ENCODE measurements around the gene PODNL1.
A peak's percentile ranks its signal among the peaks of the same experiment; 100 is the strongest.
"Not testable (repeated sequence)": the region's sequence is repeated elsewhere in the genome, so short reads cannot be mapped to it uniquely, and the experiment has no call there.

The PODNL1 gene

DNA sequence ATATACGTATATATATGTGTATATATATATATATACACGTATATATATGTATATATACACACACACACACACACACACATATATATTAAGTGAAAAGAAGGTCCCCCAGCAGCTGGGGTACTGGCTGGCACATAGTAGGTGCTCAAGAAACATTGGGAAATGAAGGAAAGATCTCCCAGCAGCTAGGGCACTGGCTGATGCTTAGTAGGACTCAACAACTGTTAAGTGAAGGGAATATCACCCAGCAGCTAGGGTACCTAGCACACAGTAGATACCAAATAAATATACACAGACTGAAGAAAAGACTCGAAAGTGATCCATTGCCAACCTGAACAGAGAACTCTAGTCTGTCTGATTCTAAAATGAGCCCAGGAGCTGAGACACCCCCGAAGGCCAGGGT, 12.2 kb downstream of the PODNL1 start:
- no peak for DNase-seq (ENCODE audit: low spot score)

DNA sequence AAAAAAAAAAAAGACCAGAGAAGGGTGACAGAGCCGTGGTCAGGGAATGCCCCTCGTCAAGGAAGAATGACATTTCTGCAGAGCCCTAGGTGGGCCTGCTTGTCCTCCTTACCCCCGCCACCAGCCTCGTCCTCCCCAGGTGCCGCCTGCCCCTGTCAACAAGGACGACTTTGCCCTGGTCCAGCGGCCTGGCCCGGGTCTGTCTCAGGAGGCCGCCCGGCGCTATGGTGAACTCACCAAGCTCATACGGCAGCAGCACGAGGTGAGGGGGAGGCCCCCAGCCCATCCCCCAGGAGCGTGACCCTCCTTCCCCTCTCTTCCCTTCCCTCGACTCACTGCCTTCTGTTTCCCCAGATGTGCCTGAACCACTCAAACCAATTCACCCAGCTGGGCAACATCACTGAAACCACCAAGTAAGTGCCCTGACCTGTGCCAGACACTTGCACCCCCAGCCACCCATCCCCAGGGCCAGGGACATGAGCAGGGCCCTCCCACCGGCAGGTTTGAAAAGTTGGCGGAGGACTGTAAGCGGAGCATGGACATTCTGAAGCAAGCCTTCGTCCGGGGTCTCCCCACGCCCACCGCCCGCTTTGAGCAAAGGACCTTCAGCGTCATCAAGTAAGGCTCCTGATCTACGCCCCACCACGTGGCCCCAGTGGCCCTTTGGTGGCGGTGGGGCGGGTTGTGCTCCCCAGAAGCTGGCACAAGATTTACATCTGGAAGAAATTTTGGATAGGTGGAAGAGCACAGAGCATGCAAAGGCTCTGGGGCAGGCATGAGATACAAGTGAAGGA, 14.8 kb downstream of the PODNL1 start:
- DNase-seq (ENCODE audit: low spot score): no peak

DNA sequence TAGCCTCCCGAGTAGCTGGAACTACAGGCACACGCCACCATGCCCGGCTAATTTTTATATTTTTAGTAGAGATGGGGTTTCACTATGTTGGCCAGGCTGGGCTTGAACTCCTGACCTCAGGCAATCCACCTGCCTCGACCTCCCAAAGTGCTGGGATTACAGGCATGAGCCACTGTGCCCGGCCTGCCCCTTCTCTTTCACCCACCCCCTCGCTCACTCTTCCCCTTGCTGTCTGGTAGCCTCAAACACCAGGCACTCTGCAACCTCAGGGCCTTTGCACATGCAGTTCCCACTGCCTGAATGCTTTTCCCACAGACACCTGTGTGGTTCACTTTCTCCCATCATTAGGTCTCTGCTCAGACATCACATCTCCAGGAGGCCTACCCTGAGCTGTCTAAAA, 16.1 kb downstream of the PODNL1 start:
- DNase-seq (ENCODE audit: low spot score): not testable (repeated sequence)

DNA sequence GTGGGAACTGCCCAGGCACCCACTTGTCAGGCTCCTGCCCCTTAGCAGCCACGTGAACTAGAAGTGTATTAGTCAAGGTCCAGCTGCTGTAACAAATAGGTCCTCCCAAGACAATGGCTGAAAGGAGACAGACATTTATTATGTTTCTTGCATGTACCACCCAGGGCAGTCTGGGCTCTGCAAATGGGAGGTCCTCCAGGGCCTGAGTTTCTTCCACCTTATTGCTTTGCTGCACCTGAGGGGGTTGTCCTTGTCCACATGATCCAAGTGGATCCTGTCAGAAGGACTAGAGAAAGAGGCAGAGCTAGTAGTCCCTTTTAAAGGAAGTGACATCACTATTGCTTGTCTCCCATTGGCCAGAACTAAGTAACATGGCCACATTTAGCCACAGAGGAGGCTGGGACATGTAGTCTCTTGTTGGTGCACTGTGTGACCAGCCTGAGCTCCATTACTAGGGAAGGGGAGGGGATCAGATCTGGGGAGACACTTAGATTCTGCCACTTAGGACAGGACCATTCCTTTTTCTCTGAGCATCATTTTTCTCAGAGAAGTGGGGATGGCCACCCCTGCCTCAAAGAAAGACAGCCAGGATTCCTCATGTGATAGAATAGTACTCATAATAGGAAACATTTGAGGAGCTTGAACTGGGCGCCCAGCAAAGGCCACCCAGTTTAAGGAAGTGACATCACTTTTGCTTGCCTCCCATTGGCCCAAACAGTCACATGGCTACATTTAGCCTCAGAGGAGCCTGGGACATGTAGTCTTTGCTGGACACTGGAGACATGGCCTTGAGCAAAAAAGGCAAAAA, 17.1 kb downstream of the PODNL1 start:
- DNase-seq (ENCODE audit: low spot score): peak; percentile 94

DNA sequence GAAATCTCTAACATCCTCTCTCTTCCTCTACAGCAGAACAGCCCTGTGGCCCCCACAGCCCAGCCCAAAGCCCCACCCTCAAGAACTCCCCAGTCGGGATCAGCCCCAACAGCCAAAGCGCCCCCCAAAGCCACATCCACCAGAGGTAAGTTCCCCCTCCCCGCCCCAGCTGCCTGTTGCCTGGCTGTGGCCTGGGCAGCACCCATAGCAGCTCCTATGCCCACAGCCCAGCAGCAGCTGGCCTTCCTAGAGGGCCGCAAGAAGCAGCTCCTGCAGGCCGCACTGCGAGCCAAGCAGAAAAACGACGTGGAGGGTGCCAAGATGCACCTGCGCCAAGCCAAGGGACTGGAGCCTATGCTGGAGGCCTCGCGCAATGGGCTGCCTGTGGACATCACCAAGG, 17.7 kb downstream of the PODNL1 start:
- no peak for DNase-seq (ENCODE audit: low spot score)

DNA sequence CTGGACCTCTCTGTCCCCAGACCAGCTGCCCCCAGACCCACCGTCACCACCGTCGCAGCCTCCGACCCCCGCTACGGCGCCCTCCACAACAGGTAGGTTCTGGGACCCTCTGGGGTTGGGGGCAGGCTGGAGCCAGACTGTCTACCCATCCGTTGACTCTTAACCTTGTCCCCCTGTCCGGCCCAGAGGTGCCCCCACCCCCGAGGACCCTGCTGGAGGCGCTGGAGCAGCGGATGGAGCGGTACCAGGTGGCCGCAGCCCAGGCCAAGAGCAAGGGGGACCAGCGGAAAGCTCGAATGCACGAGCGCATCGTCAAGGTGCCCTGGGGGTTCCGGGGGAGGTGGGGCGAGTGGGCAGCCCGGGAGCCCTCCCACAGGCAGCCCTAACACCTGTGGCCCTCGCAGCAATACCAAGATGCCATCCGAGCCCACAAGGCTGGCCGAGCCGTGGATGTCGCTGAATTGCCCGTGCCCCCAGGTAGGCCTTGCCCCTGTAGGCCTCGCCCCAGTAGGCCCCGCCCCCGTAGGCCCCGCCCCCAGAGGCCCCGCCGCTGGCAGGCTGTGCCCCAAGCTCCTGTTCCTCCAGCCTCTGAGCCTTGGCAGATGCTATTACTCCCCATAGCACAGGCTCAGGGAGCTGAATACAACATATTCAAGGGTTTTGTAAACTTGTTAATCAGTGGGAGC, 19.3 kb downstream of the PODNL1 start:
- no peak for DNase-seq (ENCODE audit: low spot score)

DNA sequence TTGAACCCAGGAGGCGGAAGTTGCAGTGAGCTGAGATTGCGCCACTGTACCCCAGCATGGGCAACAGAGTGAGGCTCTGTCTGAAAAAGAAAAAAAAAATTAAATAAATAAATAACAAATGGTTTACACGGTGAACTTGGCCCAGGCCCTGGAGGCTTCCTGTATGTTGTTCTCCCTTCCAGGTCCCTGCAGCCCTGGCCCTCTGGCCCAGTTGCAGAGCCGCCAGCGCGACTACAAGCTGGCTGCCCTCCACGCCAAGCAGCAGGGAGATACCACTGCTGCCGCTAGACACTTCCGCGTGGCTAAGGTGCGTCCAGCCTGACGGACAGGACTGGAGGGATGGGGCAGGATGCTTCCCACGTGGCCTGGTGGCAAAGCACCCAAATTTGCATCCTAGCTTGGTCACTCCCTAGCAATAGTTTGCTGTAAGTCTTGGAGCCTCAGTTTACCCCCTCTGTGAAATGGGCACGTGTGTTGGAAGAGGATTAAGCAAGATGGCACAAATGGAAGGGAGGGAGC, 20.3 kb downstream of the PODNL1 start:
- no peak for DNase-seq (ENCODE audit: low spot score)

DNA sequence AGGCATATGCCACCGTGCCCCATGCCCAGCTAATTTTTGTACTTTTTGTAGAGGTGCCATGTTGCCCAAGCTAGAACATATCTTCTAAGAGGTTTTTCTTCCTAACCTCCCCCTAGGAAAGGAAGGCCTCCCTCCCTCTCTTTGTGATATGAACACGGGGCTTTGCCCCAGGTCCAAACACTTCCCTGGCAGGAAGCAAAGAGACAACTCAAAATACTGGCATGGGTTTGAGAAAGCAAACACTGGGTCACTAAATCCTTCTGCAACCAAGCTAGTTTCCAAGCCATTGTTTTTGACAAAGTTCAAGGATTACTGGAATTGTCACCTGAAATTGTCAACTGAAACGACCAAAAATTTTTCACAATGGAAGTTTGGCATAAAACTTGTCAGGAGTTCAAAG, 23.4 kb downstream of the PODNL1 start:
- no peak for DNase-seq (ENCODE audit: low spot score)

DNA sequence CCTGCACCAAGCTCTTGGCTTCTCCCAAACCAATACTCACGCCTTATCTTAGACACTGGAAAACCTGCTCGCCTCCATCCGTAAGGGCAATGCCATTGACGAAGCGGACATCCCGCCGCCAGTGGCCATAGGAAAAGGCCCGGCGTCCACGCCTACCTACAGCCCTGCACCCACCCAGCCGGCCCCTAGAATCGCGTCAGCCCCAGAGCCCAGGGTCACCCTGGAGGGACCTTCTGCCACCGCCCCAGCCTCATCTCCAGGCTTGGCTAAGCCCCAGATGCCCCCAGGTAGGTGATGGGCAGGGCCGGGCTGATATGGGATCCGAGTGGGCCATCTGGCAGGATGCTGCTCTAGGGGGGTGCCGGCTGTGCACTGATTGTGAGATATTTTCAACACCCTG, 24.9 kb downstream of the PODNL1 start:
- DNase-seq (ENCODE audit: low spot score): no peak

DNA sequence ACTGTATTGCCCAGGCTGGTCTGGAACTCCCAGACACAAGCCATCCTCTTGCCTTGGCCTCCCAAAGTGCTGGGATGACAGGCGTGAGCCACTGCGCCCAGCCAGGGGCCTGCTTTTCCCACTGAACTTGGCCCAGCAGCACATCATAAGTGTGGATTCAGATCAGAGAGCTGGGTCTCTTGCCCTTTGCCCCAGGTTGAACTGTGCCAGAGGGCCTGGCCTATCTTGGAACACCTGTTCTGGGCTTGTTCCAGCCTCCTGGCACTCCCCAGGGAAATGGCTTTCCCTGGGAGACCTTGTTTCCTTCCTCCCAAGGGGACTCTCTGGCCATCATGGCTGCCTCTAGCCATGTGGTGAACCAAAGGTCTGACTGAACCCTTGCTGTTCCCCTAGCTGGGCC, 28.8 kb downstream of the PODNL1 start:
- DNase-seq (ENCODE audit: low spot score): no peak

DNA sequence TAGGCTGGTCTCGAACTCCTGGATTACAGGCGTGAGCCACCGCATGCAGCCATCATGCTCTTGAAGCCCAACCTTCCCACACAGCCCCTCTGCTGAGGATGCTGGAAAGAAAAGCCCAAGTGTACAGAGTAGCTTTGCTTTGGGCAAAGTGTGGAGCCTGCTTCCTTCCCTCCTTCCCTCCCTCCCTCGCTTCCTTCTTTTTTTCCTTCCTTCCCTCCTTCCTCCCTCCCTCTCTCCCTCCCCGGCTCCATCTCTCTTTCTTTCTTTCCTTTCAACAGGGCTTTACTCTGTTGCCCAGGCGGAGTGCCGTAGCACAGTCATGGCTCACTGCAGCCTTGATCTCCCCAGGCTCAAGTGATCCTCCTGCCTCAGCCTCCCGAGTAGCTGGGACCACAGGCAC, 29.5 kb downstream of the PODNL1 start:
- DNase-seq (ENCODE audit: low spot score): no peak

DNA sequence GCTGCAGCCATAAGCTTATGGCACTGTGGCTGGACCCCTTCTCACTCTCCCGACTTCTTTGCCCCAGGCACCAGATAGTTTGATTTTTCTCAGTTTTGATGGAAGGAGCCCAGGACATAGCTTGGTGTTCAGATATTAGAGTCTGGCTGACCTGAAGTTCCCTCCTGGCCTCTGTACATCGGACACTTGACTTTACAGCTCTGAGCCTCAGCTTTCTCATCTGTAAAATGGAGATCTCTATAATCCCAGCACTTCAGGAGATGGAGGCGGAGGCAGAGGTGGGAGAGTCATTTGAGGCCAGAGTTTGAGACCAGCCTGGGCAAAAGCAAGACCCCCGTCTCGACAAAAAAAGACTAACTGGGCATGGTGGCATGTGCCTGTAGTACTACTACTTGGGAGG, 31.3 kb downstream of the PODNL1 start:
- DNase-seq (ENCODE audit: low spot score): no peak

DNA sequence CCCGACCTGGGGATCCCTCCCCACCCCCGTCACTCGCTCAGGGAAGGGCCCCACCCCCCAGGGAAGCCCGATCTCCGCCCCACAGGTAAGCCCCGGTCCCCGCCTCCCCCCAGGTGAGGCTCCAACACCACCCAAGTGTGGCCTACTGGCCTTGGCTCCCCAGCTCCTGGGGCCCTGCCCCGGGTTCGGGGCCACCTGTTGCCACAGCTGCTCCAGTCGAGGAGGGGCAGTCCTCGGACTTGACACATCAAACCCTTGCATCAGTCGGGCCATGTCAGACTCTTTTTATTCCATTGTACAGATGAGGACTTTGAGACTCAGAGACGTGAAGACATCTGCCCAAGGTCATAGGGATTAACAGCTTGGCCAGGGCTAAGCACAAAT, 31.7 kb downstream of the PODNL1 start:
- peak; percentile 52 for DNase-seq (ENCODE audit: low spot score)

DNA sequence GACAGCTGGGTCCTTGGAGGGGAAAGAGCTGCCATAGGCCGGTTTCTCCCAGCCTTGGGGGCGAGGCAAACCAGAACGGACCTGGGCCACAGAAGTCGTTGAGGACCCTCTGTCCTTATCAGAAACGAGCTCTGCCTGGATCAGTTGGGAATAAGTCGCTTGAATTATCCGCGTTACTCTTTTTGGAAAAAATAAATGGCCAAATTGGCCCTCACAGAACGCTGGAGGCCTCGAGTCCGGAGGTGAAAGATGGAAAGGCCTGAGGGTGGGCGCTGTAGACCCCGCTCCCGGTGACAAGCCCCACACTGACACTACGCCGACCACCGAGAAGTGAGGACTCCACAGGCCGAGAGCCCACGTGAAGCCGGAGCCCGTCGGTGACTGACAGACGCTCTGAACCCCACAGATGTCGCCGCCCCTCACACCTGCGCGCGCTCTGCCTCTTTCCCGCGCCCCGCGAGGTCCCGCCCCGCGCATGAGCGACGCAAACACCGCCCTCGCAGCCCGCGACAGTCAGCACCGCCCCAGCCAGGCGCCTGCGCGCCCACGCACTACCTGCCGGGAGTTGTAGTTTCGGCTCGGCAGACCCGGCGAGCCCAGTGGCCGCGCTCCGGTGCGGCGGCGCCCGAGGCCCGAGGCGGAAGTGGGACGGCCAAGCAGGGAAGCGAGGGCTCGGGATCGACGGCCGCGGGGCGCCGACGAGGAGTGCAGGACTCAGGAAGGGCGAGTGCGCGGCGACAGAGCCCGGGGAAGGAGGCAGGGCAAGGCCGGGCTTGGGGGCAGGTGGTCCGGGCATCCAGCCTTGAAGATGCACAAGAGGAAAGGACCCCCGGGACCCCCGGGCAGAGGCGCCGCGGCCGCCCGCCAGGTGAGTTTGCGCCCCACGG, 32.3 kb downstream of the PODNL1 start, which contains the start of the genes BRME1 and CC2D1A:
BRME1 (minus strand) TSS at position 484 of the 887 bp plus-strand sequence. CDS start 1,225 bp downstream, outside the sequence.
CC2D1A (plus strand) TSS at position 568 of the 887 bp plus-strand sequence; CDS start at position 809, 241 bp downstream.
- DNase-seq (ENCODE audit: low spot score): peak; percentile 94

DNA sequence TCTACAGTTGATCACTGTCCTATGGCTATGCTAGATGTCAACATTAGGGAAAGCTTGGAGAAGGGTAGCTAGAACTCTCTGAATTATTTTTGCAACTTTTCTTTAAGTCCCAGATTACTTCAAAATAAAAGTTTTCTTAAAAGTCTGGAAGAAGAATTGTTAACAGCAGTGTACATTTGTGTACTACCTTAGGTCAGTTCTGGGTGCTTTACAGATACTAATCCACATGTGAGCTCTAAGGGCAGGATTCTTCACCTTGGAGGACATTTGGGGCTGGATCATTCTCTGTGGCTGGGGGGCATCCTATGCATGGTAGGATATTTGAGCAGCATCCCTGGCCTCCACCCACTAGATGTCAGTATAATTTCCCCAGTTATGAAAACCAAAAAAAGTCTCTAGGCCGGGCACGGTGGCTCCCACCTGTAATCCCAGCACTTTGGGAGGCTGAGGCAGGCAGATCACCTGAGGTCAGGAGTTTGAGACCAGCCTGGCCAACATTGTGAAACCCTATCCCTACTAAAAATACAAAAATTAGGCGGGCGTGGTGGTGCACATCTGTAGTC, 35.1 kb downstream of the PODNL1 start:
- DNase-seq (ENCODE audit: low spot score): peak; percentile 65

DNA sequence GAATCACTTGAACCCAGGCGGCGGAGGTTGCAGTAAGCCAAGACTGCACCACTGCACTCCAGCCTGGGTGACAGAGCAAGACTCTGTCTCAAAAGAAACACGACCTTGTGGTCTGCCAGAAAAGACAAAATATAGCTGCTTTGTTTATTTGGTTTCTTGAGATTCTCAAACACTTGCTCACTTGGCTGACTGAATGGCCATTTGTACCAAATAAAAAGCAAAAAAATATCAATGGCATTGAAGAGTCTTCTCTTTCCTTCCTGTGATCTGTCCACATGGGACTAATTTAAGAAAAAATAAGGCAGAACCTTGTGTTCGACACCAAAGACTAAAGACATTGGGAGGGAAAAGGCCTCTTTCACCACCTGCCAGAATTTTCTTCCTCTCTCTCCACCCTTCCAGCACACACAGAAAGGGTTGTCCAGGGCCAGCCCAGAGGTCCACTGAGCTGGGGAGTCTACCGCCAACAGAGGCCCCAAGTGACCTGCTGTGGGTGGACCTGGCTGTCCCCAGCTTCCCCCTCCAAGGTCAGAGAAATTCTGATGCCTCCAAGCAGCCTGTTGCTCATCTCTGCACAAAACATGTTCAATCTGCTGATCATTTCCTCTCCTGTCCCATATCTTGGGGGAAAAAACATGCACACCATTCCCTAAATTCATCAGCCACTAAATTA, 38.2 kb downstream of the PODNL1 start:
- no peak for DNase-seq (ENCODE audit: low spot score)

DNA sequence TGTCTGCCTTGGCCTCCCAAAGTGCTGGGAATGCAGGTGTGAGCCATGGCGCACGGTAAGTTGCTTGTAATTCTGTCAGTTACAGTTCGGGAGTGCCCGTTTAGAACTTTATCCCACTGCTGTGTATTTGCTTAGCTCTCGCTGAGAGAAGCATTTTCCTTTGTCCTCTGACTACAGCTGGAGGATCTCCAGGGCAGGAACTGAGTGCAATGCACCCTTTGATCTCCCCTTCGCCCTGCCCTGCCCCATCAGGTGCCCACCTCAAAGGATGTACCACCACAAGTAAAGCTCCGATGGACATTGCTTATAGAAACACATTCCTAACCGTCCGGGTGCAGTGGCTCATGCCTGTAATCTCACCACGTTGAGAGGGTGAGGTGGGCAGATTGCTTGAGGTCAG, 38.8 kb downstream of the PODNL1 start:
- DNase-seq (ENCODE audit: low spot score): no peak

DNA sequence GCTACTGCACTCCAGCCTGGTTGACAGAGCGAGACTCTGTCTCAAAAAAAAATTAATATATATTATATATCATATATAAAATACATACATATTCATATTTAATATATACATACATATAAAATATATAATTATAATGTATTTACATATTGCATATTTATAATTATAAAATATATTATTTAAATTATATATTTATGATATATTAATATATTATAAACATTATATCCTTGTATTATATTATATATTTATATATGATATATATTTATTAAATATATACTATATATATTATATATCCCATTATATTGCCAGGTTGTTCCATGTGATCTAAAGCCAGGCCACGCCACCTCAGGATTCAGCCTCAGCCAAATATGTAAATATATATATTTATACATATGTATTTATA, 42.0 kb downstream of the PODNL1 start:
- DNase-seq (ENCODE audit: low spot score): no peak

DNA sequence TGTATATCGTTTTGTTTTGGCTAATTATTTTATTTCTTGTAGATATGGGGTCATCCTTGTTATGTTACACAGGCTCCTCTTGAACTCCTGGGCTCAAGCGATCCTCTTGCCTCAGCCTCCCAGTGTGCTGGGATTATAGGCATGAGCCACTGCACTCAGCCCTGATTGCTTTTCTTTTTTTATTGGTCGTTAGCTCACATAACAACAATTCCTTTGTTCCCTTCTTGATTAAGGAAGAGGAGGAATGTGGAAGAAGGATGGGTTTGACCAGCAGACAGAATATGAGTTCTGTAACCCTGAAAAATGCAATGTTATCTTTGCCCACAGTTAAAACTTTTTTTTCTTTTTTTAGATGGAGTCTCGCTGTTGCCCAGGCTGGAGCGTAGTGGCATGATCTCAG, 43.7 kb downstream of the PODNL1 start:
- DNase-seq (ENCODE audit: low spot score): no peak

DNA sequence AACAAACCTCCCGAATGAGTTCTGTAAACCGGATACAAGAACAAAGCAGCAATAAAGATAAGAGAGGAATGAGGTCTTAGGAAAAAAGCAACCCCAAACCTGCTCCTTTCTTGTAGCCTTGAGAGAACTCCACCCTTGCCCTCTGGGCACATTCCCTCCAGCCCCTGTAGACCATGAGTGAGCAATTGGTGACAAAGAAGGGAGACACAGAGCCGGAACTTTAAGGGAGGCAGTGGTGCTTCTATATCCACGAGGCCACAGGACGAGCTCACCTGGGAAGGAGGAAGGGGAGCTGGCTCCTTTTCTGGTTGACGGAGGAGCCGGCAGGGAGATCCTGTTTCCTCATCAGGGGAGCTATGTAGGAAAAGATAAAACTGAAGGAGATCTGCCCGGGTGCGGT, 45.3 kb downstream of the PODNL1 start:
- DNase-seq (ENCODE audit: low spot score): no peak

DNA sequence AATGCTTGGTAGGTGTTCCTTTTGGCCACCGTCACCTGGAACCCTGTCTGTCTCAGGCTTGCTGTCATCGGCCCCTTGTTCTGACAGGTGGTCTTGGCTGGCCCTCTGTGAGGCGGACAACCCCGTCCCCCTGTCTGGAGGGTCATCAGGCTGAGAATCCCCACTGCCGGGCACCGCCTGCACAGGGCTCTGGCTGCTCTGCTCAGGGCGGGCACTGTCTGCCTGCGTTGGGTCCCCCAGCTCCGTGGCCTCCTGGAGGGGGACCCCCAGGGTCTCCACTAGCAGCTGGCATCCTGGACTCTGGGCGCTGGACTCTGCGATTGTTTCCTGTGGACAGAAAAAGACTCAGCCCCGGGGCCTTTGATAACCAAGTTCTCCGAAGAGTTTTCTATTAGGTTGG, 48.1 kb downstream of the PODNL1 start:
- no peak for DNase-seq (ENCODE audit: low spot score)

All from NAMALWA (cell line).